ENCODE data around the gene NIPSNAP2. TPM values are rescaled to one million over a fixed set of nuclear protein-coding genes. Genes with fewer than 3 reads are reported as not detected.
"Not testable (repeated sequence)": the region's sequence is repeated elsewhere in the genome, so short reads cannot be mapped to it uniquely, and the experiment has no call there.

Gene NIPSNAP2
- total RNA-seq, 2 experiments from 2014 or later: 40.7 to 45.9 TPM

DNA sequence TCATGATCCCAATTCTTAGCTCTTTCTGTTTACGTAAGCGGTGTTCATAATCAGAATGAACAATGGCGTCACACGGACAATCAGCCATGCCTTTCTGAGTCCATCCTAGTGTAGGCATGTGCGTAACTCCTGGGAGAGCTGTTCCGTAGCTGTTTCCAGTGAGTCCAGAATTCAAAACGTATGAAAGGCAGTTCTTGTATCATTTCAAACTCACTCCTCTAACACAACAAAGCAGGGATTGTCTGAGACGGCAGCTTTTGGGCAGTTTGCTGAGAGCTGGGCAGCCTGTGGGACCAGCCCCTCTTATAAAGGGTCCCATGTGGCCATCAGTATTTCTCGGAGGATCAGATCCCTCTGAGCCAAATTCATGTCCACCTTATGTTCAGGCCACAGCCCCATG, 43.5 kb downstream of the NIPSNAP2 start:
- no peaks in the 10 kb centered on the region for H3K9me3 Mint-ChIP-seq
- no peak overlapping the region for H3K4me3 Mint-ChIP-seq
- ChIA-PET CTCF (interaction anchor here (2.9 kb wide), 1 partner anchor 67 kb away, joined by 9 read pairs; no protein-coding TSS in a partner anchor), POLR2A (no interaction called here)
- H3K4me1 Mint-ChIP-seq (ENCODE audit: low read depth): no peaks in the 10 kb centered on the region
- Histone ChIP-seq H3K4me1 (ENCODE audit: insufficient read depth, low read length) (no peaks in the 10 kb centered on the region), H3K36me3 (ENCODE audit: insufficient read depth, low read length) (no peaks in the 10 kb centered on the region), H3K27me3 (ENCODE audit: control insufficient read depth in 1 of 2, insufficient read depth in 2 of 2, low read length in 2 of 2) (no peaks in the 10 kb centered on the region), H3K9me3 (ENCODE audit: control insufficient read depth in 1 of 2, insufficient read depth in 1 of 2, low read length in 2 of 2) (no peaks in the 10 kb centered on the region), H3K27ac (ENCODE audit: low read depth in 1 of 2, low read length in 2 of 2) (no peak overlapping the region), H3K4me3 (ENCODE audit: low read length) (no peak overlapping the region)
- H3K27me3 Mint-ChIP-seq: no peaks in the 10 kb centered on the region
- TF ChIP-seq, protein P1, sequence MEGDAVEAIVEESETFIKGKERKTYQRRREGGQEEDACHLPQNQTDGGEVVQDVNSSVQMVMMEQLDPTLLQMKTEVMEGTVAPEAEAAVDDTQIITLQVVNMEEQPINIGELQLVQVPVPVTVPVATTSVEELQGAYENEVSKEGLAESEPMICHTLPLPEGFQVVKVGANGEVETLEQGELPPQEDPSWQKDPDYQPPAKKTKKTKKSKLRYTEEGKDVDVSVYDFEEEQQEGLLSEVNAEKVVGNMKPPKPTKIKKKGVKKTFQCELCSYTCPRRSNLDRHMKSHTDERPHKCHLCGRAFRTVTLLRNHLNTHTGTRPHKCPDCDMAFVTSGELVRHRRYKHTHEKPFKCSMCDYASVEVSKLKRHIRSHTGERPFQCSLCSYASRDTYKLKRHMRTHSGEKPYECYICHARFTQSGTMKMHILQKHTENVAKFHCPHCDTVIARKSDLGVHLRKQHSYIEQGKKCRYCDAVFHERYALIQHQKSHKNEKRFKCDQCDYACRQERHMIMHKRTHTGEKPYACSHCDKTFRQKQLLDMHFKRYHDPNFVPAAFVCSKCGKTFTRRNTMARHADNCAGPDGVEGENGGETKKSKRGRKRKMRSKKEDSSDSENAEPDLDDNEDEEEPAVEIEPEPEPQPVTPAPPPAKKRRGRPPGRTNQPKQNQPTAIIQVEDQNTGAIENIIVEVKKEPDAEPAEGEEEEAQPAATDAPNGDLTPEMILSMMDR (IDR thresholded peaks at IDR 0.05): no peak
- no peak for DNase-seq
- intact Hi-C loops (cut with DNase I, micrococcal nuclease): loop anchor here in 1 of 2 experiments (1.0 to 10.0 kb wide), 2 partner anchors 65 to 363 kb away; no protein-coding TSS in a partner anchor
- H3K27ac Mint-ChIP-seq: no peak overlapping the region
- peaks cover 4% of the 10 kb centered on the region for H3K36me3 Mint-ChIP-seq (ENCODE audit: low read depth)
- no peak for ATAC-seq (ENCODE audit: poor library complexity)

DNA sequence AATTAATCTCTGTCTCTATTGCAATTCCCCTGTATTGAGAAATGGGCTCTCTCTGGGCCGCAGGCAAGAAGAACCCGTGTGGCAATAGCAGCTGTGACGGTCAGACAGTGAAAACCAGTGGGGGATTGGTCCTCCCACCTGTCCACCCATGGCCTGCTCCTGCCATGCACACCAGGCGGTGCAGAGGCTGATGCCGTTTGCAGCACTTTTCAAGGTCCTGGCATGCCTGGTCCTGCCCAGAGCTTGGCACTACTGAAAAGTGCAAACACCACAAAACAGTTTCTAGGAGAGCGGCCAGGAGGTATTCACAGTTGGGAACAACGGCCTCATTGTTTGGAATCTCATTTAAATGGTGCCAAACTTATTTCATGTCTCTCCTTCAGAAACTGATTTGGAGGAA, 45.3 kb downstream of the NIPSNAP2 start:
- POLR2A ChIA-PET: no interaction called here
- Histone ChIP-seq H3K27me3 (ENCODE audit: control insufficient read depth in 1 of 2, insufficient read depth in 2 of 2, low read length in 2 of 2) (no peaks in the 10 kb centered on the region), H3K4me1 (ENCODE audit: insufficient read depth, low read length) (no peaks in the 10 kb centered on the region), H3K27ac (ENCODE audit: low read depth in 1 of 2, low read length in 2 of 2) (no peak overlapping the region), H3K9me3 (ENCODE audit: control insufficient read depth in 1 of 2, insufficient read depth in 1 of 2, low read length in 2 of 2) (no peaks in the 10 kb centered on the region), H3K36me3 (ENCODE audit: insufficient read depth, low read length) (no peaks in the 10 kb centered on the region), H3K4me3 (ENCODE audit: low read length) (no peak overlapping the region)
- no peak for DNase-seq
- no peaks in the 10 kb centered on the region for H3K4me1 Mint-ChIP-seq (ENCODE audit: low read depth)
- no peak overlapping the region for H3K27ac Mint-ChIP-seq
- intact Hi-C loops (cut with DNase I, micrococcal nuclease): loop anchor here in 1 of 2 experiments (10.0 kb wide), 1 partner anchor 365 kb away; no protein-coding TSS in a partner anchor
- no peaks in the 10 kb centered on the region for H3K9me3 Mint-ChIP-seq
- H3K36me3 Mint-ChIP-seq (ENCODE audit: low read depth): peaks cover 11% of the 10 kb centered on the region
- no peaks in the 10 kb centered on the region for H3K27me3 Mint-ChIP-seq
- TF ChIP-seq, protein P1 (IDR thresholded peaks at IDR 0.05): no peak
- CTCF ChIA-PET: no interaction called here
- H3K4me3 Mint-ChIP-seq: no peak overlapping the region
- ATAC-seq (ENCODE audit: poor library complexity): no peak

DNA sequence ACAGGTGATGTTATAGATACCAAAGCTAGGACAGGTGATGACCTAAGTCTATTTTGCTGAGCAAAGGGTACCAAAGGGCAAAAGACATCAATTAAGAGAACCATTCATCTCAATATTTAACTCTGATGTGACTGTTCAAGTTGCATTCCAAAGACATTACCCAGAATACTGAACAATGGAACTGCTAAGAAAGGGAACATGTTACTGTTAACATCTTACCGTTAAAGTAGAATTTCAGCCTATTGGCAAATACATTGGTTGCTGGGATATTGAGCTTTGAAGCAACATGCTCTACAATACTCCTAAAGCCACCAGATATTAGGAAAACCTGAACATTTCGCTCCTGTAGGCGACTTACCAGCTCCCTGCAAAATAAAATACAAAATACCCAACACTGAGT, 52.6 kb downstream of the NIPSNAP2 start:
- DNase-seq; H3K4me1 ChIP-seq (ENCODE audit: insufficient read depth, low read length); intact Hi-C loops (cut with DNase I, micrococcal nuclease); H3K4me3 ChIP-seq (ENCODE audit: low read length); H3K36me3 ChIP-seq (ENCODE audit: insufficient read depth, low read length); H3K27me3 Mint-ChIP-seq; H3K4me3 Mint-ChIP-seq; H3K27ac Mint-ChIP-seq; H3K27ac ChIP-seq (ENCODE audit: low read depth in 1 of 2, low read length in 2 of 2); POLR2A ChIA-PET; CTCF ChIA-PET; H3K9me3 ChIP-seq (ENCODE audit: control insufficient read depth in 1 of 2, insufficient read depth in 1 of 2, low read length in 2 of 2); ATAC-seq (ENCODE audit: poor library complexity); H3K4me1 Mint-ChIP-seq (ENCODE audit: low read depth); H3K27me3 ChIP-seq (ENCODE audit: control insufficient read depth in 1 of 2, insufficient read depth in 2 of 2, low read length in 2 of 2); H3K9me3 Mint-ChIP-seq: not testable (repeated sequence)
- peaks cover 20% of the 10 kb centered on the region for H3K36me3 Mint-ChIP-seq (ENCODE audit: low read depth)

DNA sequence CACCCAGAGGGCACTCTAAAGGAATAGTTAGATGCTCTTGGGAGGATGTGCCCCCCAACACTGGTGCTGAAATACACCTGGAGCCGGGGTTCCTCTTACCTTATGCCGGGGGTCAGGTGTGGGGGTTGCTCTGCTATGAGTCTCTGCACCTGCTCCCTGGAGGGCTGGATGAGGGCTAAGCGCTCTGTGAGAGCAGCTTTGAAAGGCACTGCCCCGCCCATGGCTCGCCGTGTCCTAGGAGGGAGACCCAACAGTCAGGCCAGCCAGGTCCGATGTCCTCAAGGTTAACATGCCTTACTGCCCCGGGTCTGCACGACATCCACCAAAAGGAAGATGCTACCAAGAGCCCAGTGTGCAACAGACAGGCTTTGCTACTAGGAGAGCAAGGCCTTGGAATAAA, 55.1 kb downstream of the NIPSNAP2 start:
- Histone ChIP-seq H3K27ac (ENCODE audit: low read depth in 1 of 2, low read length in 2 of 2) (no peak overlapping the region), H3K4me1 (ENCODE audit: insufficient read depth, low read length) (no peaks in the 10 kb centered on the region), H3K9me3 (ENCODE audit: control insufficient read depth in 1 of 2, insufficient read depth in 1 of 2, low read length in 2 of 2) (no peaks in the 10 kb centered on the region), H3K4me3 (ENCODE audit: low read length) (no peak overlapping the region), H3K27me3 (ENCODE audit: control insufficient read depth in 1 of 2, insufficient read depth in 2 of 2, low read length in 2 of 2) (no peaks in the 10 kb centered on the region), H3K36me3 (ENCODE audit: insufficient read depth, low read length) (no peaks in the 10 kb centered on the region)
- H3K9me3 Mint-ChIP-seq: no peaks in the 10 kb centered on the region
- H3K4me1 Mint-ChIP-seq (ENCODE audit: low read depth): no peaks in the 10 kb centered on the region
- no peak overlapping the region for H3K27ac Mint-ChIP-seq
- ATAC-seq (ENCODE audit: poor library complexity) (no peak), DNase-seq (no peak)
- intact Hi-C loops (cut with DNase I, micrococcal nuclease): loop anchor here in 1 of 2 experiments (1.0 kb wide), 1 partner anchor 255 kb away; no protein-coding TSS in a partner anchor
- no peaks in the 10 kb centered on the region for H3K27me3 Mint-ChIP-seq
- H3K4me3 Mint-ChIP-seq: no peak overlapping the region
- TF ChIP-seq, protein P1 (IDR thresholded peaks at IDR 0.05): no peak
- peaks cover 14% of the 10 kb centered on the region for H3K36me3 Mint-ChIP-seq (ENCODE audit: low read depth)
- ChIA-PET POLR2A (no interaction called here), CTCF (no interaction called here)
